A549 (cell line): ENCODE results near the gene SLC25A47.

Experiments used
- EP300 ChIP-seq, 2 experiments: fragments of >200 bp; sonication (Bioruptor Twin); formaldehyde crosslinking; IDR thresholded peaks; 2 replicates in 1 of 2; 3 replicates in 1 of 2; pipeline ENCODE4 v1.6.1; 2016 to 2017
- MAZ ChIP-seq: fragments of 150-350 bp; IDR thresholded peaks from 2 replicates; pipeline ENCODE4 v1.6.1; 2014; ENCODE audit warnings: antibody characterized with exemption, low read depth, low read length, borderline replicate concordance
- POLR2A ChIP-seq: IDR thresholded peaks from 2 replicates; pipeline ENCODE4 v1.6.1; 2012; ENCODE audit warnings: mild to moderate bottlenecking, low read length
- RAD21 ChIP-seq, 2 experiments: fragments of >200 bp in 1 of 2; sonication (Bioruptor Twin) in 1 of 2; formaldehyde crosslinking in 1 of 2; IDR thresholded peaks in 1 of 2; conservative IDR thresholded peaks in 1 of 2; 2 replicates in 1 of 2; 3 replicates in 1 of 2; pipeline ENCODE4 v1.6.1; 2012 to 2018; ENCODE audit warnings: inconsistent platforms in 1 of 2
- TF ChIP-seq, protein P1 (sequence below): fragments of >200 bp; sonication (Bioruptor Twin); formaldehyde crosslinking; IDR thresholded peaks from 3 replicates; pipeline ENCODE4 v1.5.1; 2016
- TF ChIP-seq, protein P2 (sequence below): fragments of 200-600 bp; sonication (generic); IDR thresholded peaks from 2 replicates; pipeline ENCODE4 v1.6.1; 2016; ENCODE audit warnings: antibody characterized with exemption, mild to moderate bottlenecking, moderate library complexity

DNA sequence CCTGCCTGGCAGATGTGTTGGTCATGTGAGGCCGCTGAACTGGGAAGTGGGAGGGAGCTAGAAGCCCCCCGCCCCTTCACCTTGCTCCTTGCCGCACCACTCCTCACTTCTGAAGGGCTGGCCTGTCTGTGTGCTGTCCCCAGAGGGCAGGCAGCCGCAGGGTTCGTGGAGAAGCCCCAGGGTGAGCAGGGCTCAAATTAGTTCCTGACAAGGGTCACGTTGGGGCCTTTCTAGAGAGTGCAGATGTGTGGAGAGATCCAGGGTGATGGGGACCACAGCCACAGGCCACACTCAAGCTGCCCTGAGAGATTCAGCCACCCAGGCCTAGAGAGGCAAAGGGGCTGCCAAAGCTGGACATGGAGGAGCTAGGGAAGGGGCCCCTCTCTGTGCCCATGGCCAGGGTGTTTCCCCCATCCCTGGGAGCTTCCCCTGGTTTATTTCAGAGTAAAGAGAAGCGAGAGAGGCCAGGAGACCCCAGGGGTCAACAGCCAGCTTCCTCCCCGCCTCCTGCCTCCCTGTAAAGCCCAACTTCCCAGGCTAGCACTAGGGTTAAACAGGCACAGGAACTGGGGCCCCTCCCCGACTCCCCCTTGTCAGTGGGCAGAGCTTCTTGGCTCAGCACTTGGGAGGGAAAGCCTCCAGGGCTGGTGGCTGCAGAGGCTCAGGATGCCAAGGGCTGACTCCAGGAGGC, 33.1 kb upstream of the SLC25A47 start:
- TF ChIP-seq, protein P1, sequence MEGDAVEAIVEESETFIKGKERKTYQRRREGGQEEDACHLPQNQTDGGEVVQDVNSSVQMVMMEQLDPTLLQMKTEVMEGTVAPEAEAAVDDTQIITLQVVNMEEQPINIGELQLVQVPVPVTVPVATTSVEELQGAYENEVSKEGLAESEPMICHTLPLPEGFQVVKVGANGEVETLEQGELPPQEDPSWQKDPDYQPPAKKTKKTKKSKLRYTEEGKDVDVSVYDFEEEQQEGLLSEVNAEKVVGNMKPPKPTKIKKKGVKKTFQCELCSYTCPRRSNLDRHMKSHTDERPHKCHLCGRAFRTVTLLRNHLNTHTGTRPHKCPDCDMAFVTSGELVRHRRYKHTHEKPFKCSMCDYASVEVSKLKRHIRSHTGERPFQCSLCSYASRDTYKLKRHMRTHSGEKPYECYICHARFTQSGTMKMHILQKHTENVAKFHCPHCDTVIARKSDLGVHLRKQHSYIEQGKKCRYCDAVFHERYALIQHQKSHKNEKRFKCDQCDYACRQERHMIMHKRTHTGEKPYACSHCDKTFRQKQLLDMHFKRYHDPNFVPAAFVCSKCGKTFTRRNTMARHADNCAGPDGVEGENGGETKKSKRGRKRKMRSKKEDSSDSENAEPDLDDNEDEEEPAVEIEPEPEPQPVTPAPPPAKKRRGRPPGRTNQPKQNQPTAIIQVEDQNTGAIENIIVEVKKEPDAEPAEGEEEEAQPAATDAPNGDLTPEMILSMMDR: no peak
- no peak for TF ChIP-seq EP300 (IDR thresholded peaks at IDR 0.05)
- TF ChIP-seq MAZ: no peak
- TF ChIP-seq RAD21 (conservative IDR thresholded peaks at IDR 0.05 in 1 of 2, IDR thresholded peaks at IDR 0.05 in 1 of 2): no peak
- TF ChIP-seq, protein P2, sequence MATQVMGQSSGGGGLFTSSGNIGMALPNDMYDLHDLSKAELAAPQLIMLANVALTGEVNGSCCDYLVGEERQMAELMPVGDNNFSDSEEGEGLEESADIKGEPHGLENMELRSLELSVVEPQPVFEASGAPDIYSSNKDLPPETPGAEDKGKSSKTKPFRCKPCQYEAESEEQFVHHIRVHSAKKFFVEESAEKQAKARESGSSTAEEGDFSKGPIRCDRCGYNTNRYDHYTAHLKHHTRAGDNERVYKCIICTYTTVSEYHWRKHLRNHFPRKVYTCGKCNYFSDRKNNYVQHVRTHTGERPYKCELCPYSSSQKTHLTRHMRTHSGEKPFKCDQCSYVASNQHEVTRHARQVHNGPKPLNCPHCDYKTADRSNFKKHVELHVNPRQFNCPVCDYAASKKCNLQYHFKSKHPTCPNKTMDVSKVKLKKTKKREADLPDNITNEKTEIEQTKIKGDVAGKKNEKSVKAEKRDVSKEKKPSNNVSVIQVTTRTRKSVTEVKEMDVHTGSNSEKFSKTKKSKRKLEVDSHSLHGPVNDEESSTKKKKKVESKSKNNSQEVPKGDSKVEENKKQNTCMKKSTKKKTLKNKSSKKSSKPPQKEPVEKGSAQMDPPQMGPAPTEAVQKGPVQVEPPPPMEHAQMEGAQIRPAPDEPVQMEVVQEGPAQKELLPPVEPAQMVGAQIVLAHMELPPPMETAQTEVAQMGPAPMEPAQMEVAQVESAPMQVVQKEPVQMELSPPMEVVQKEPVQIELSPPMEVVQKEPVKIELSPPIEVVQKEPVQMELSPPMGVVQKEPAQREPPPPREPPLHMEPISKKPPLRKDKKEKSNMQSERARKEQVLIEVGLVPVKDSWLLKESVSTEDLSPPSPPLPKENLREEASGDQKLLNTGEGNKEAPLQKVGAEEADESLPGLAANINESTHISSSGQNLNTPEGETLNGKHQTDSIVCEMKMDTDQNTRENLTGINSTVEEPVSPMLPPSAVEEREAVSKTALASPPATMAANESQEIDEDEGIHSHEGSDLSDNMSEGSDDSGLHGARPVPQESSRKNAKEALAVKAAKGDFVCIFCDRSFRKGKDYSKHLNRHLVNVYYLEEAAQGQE: no peak
- no peak for TF ChIP-seq POLR2A
